Cerebellar nuclear complex (tissue), 1 donor: Measurements from ENCODE around the gene CASP8AP2.
"Not testable (repeated sequence)": the region's sequence is repeated elsewhere in the genome, so short reads cannot be mapped to it uniquely, and the experiment has no call there.

Source experiments
- DNase-seq, 2 experiments: peaks; one replicate each; lab custom pipeline; 2025; lab: John Stamatoyannopoulos, UW

The CASP8AP2 gene

GRCh38 chr6:89888871-89889270, 59.2 kb downstream of the CASP8AP2 start:
- DNase-seq, result no peak

DNA sequence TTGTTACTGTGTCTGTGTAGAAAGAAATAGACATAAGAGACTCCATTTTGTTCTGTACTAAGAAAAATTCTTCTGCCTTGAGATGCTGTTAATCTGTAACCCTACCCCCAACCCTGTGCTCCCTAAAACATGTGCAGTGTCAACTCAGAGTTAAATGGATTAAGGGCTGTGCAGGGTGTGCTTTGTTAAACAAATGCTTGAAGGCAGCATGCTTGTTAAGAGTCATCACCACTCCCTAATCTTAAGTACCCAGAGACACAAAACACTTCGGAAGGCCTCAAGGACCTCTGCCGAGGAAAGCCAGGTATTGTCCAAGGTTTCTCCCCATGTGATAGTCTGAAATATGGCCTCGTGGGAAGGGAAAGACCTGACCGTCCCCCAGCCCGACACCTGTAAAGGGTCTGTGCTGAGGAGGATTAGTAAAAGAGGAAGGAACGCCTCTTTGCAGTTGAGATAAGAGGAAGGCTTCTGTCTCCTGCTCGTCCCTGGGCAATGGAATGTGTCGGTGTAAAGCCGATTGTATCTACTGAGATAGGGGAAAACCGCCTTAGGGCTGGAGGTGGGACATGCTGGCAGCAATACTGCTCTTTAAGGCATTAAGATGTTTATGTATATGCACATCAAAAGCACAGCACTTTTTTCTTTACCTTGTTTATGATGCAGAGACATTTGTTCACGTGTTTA, 61.3 kb downstream of the CASP8AP2 start:
- DNase-seq, result not testable (repeated sequence)

GRCh38 chr6:89892577-89892976, 62.9 kb downstream of the CASP8AP2 start:
- not testable (repeated sequence) for DNase-seq

DNA sequence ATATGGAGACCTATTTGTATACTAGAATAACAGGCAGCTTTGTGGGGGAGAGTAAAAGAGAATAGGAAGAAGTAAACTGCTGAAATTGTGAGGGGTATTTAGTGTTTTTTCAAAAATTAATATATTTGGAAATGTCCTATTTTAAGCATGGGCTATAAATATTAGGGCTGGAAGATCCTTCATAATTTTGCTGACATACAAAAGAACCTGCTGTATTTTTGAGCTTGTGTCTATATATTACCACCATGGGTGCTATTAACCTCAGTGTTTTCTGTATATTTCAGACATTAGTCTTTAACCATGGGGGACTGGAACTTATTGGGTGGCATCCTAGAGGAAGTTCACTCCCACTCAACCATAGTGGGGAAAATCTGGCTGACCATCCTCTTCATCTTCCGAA, 64.5 kb downstream of the CASP8AP2 start, which contains the start of gene GJA10:
Gene GJA10, plus strand, starts transcription at position 301 of the 400 bp plus-strand sequence. Its CDS starts 0 bp downstream, at position 301.
- no peak for DNase-seq

DNA sequence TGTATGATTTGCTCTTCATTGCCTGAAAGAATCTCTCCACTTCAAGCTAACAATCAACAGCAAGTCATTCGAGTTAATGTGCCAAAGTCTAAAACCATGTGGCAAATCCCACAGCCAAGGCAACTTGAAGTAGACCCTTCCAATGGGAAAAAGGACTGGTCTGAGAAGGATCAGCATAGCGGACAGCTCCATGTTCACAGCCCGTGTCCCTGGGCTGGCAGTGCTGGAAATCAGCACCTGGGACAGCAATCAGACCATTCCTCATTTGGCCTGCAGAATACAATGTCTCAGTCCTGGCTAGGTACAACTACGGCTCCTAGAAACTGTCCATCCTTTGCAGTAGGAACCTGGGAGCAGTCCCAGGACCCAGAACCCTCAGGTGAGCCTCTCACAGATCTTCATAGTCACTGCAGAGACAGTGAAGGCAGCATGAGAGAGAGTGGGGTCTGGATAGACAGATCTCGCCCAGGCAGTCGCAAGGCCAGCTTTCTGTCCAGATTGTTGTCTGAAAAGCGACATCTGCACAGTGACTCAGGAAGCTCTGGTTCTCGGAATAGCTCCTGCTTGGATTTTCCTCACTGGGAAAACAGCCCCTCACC, 65.7 kb downstream of the CASP8AP2 start:
- no peak for DNase-seq

GRCh38 chr6:89910001-89910901, 80.6 kb downstream of the CASP8AP2 start:
- DNase-seq, result not testable (repeated sequence)

GRCh38 chr6:89910902-89911240, 81.2 kb downstream of the CASP8AP2 start:
- DNase-seq, result no peak

DNA sequence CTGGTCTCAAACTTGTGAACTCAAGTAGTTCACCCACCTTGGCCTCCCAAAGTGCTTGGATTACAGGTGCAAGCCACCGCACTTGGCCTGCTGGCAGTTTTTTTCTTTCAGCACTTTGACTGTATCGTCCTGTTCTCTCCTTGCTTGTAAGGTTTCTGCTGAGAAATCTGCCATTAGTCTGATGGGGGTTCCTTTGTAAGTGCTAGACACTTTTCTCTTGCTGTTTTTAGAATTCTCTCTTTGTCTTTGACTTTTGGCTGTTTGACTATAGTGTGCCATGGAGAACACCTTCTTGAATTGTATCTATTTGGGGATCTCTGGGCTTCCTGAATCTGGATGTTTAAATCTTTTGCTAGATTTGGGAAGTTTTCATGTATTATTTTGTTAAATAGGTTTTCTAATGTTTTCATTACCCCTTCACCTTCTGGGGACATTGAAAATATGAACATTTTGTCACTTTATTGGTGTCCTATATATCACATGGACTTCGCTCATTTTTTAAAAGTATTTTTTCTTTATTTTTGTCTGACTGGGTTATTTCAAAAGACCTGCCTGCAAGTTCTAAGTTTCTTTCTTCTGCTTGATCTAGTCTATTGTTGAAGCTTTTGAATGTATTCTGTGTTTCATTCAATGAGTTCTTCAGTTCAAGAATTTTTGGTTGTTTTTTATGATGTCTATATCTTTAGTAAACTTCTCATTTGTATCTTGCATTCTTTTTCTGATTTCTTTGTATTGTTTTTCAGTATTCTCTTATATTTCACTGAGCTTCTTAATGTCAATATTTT, 86.6 kb downstream of the CASP8AP2 start:
- DNase-seq, result no peak

GRCh38 chr6:89917216-89917615, 87.5 kb downstream of the CASP8AP2 start:
- DNase-seq, result no peak

GRCh38 chr6:89917801-89918366, 88.2 kb downstream of the CASP8AP2 start:
- no peak for DNase-seq
